GM23248 (cell line): Measurements from ENCODE around the gene ZNRF2. TPM values are rescaled to one million over a fixed set of nuclear protein-coding genes. Genes with fewer than 3 reads are reported as not detected.
"Not testable (repeated sequence)": the region's sequence is repeated elsewhere in the genome, so short reads cannot be mapped to it uniquely, and the experiment has no call there.

Experiments used
- DNase-seq: peaks from one replicate; pipeline ENCODE4 v3.0.0-alpha.2; 2015
- H2AFZ ChIP-seq: fragments of 200-600 bp; sonication (generic); 2 replicates; pipeline ENCODE4 v1.6.1; 2016; ENCODE audit warnings: antibody characterized with exemption
- H3F3A ChIP-seq: fragments of 200-600 bp; sonication (generic); 2 replicates; pipeline ENCODE4 v1.6.1; 2016; ENCODE audit warnings: mild to moderate bottlenecking, antibody characterized with exemption, mixed run types; ENCODE audit not compliant: insufficient read depth
- H3K27ac ChIP-seq: fragments of 200-600 bp; sonication (generic); 2 replicates; pipeline ENCODE4 v1.5.1; 2016; ENCODE audit warnings: mild to moderate bottlenecking
- H3K27me3 ChIP-seq: fragments of 200-600 bp; sonication (generic); replicated peaks from 2 replicates; pipeline ENCODE4 v1.6.1; 2016; ENCODE audit warnings: mild to moderate bottlenecking; ENCODE audit not compliant: insufficient read depth
- H3K36me3 ChIP-seq: fragments of 200-600 bp; sonication (generic); 2 replicates; pipeline ENCODE4 v1.6.1; 2016; ENCODE audit warnings: low read depth, mild to moderate bottlenecking
- H3K4me1 ChIP-seq: fragments of 200-600 bp; sonication (generic); 2 replicates; pipeline ENCODE4 v1.6.1; 2016; ENCODE audit warnings: mild to moderate bottlenecking; ENCODE audit not compliant: insufficient read depth
- H3K4me2 ChIP-seq: fragments of 200-600 bp; sonication (generic); one replicate; pipeline ENCODE4 v1.6.1; 2016; ENCODE audit warnings: mild to moderate bottlenecking; ENCODE audit not compliant: unreplicated experiment
- H3K4me3 ChIP-seq: fragments of 200-600 bp; sonication (generic); 2 replicates; pipeline ENCODE4 v1.5.1; 2016; ENCODE audit warnings: mild to moderate bottlenecking
- H3K79me2 ChIP-seq: fragments of 200-600 bp; sonication (generic); 2 replicates; pipeline ENCODE4 v1.6.1; 2016; ENCODE audit warnings: mild to moderate bottlenecking; ENCODE audit not compliant: insufficient read depth
- H3K9ac ChIP-seq: fragments of 200-600 bp; sonication (generic); 2 replicates; pipeline ENCODE4 v1.6.1; 2016; ENCODE audit warnings: mild to moderate bottlenecking
- H3K9me2 ChIP-seq: fragments of 200-600 bp; sonication (generic); 2 replicates; pipeline ENCODE4 v1.6.1; 2016; ENCODE audit warnings: mixed run types, mild to moderate bottlenecking, moderate library complexity; ENCODE audit not compliant: insufficient read depth
- H3K9me3 ChIP-seq: fragments of 200-600 bp; sonication (generic); one replicate; pipeline ENCODE4 v1.6.1; 2017; ENCODE audit warnings: low read depth
- H4K20me1 ChIP-seq: fragments of 200-600 bp; sonication (generic); 2 replicates; pipeline ENCODE4 v1.6.0; 2016; ENCODE audit not compliant: insufficient read depth
- EZH2 ChIP-seq: fragments of 200-600 bp; sonication (generic); IDR thresholded peaks from 2 replicates; pipeline ENCODE4 v1.6.1; 2018; ENCODE audit warnings: antibody characterized with exemption, mild to moderate bottlenecking; ENCODE audit not compliant: insufficient read depth, poor library complexity, severe bottlenecking
- EZH2phosphoT487 ChIP-seq: fragments of 200-600 bp; sonication (generic); IDR thresholded peaks from 2 replicates; pipeline ENCODE4 v1.6.1; 2018; ENCODE audit warnings: antibody characterized with exemption, moderate library complexity, mild to moderate bottlenecking, low read depth; ENCODE audit not compliant: insufficient read depth
- WGBS, 2 experiments: methylation state at CpG; one replicate each; pipeline ENCODE4 v1.1.6; 2015 to 2017; ENCODE audit warnings: low lambda C conversion rate in 2 of 2, low coverage in 1 of 2; ENCODE audit errors: missing lambda C conversion rate in 2 of 2; 5-methylcytosine and 5-hydroxymethylcytosine counted together
- in situ Hi-C: fragments of 300-500 bp; cut with MboI; formaldehyde crosslinking; loops from 2 replicates; pipeline ENCODE4 v1.15.0; 2020
- polyA plus RNA-seq: library from polyadenylated mRNA; unstranded; fragments of >200 nt; fragmentation: Nextera tagmentation; extraction: Ambion mirVana; gene quantifications from 2 replicates; pipeline ENCODE4 v1.2.1, GENCODE V29; 2016
- total RNA-seq: library from RNA; depleted of rRNA; stranded (reverse); fragments of >200 nt; shearing (Covaris generic); gene quantifications from 2 replicates; pipeline ENCODE4 v1.2.3, GENCODE V29; 2014

ZNRF2 gene
- total and polyA plus RNA-seq, 2 experiments from 2014 or later = 0.25 to 6.5 TPM

GRCh38 chr7:30297499-30297898 lies 13.1 kb downstream of the ZNRF2 start:
- H4K20me1 ChIP-seq, H3F3A ChIP-seq, DNase-seq, in situ Hi-C loops, H3K9ac ChIP-seq, H3K4me3 ChIP-seq, H3K27me3 ChIP-seq, H3K4me2 ChIP-seq, H3K9me3 ChIP-seq, H3K9me2 ChIP-seq, H2AFZ ChIP-seq, H3K4me1 ChIP-seq, H3K36me3 ChIP-seq, H3K27ac ChIP-seq: not testable (repeated sequence)
- peaks cover 27% of the 10 kb centered on the region for H3K79me2 ChIP-seq
- WGBS, 2 experiments = 100% methylated on average over 1 of the region's 1 CpG

- H3K9ac ChIP-seq, H3K9me3 ChIP-seq, H3K27me3 ChIP-seq, H3K27ac ChIP-seq, H3K9me2 ChIP-seq, DNase-seq, H3K4me3 ChIP-seq, H3F3A ChIP-seq, H3K36me3 ChIP-seq, H3K4me1 ChIP-seq, H4K20me1 ChIP-seq, H3K4me2 ChIP-seq, in situ Hi-C loops: not testable (repeated sequence)
- H3K79me2 ChIP-seq = peaks cover 25% of the 10 kb centered on the region
- 63% methylated on average over 3 of the region's 3 CpGs for WGBS, 2 experiments
- 0 out of 2 replicates have a peak overlapping the region, but pooled peaks have one; percentile 28 for H2AFZ ChIP-seq
These were observed 14.0 kb downstream of the ZNRF2 start for GRCh38 chr7:30298409-30298808.

GRCh38 chr7:30301751-30302150 lies 17.4 kb downstream of the ZNRF2 start:
- H3K4me2 ChIP-seq = no peak overlapping the region
- no peak for TF ChIP-seq EZH2
- no peak for TF ChIP-seq EZH2phosphoT487
- peaks cover 8% of the 10 kb centered on the region for H3K79me2 ChIP-seq
- in situ Hi-C loops = no loop called here
- H3K4me3 ChIP-seq = no peak overlapping the region
- H4K20me1 ChIP-seq = no peaks in the 10 kb centered on the region; the same call in 1 of the 2 replicates
- H3K9ac ChIP-seq = no peak overlapping the region
- H3F3A ChIP-seq = no peaks in the 10 kb centered on the region
- H3K9me3 ChIP-seq = no peaks in the 10 kb centered on the region
- no peak for DNase-seq
- no peaks in the 10 kb centered on the region for H3K4me1 ChIP-seq
- no peaks in the 10 kb centered on the region for H3K9me2 ChIP-seq
- H3K36me3 ChIP-seq = no peaks in the 10 kb centered on the region
- WGBS, 2 experiments = 97% methylated on average over 7 of the region's 7 CpGs
- H3K27ac ChIP-seq = no peak overlapping the region
- no peak overlapping the region for H2AFZ ChIP-seq
- H3K27me3 ChIP-seq = no peaks in the 10 kb centered on the region

- H4K20me1 ChIP-seq = no peaks in the 10 kb centered on the region; the same call in 1 of the 2 replicates
- in situ Hi-C loops = no loop called here
- no peaks in the 10 kb centered on the region for H3F3A ChIP-seq
- H3K4me3 ChIP-seq = no peak overlapping the region
- peaks cover 6% of the 10 kb centered on the region for H3K79me2 ChIP-seq
- H3K9ac ChIP-seq = no peak overlapping the region
- H3K36me3 ChIP-seq = no peaks in the 10 kb centered on the region
- H3K4me1 ChIP-seq = no peaks in the 10 kb centered on the region
- H2AFZ ChIP-seq = no peak overlapping the region
- H3K9me2 ChIP-seq = no peaks in the 10 kb centered on the region
- H3K27ac ChIP-seq = no peak overlapping the region
- no peaks in the 10 kb centered on the region for H3K27me3 ChIP-seq
- no peak for TF ChIP-seq EZH2phosphoT487
- no peak for TF ChIP-seq EZH2
- no peak for DNase-seq
- 94 to 95% methylated on average over 10 of the region's 10 CpGs for WGBS, 2 experiments
- H3K9me3 ChIP-seq = no peaks in the 10 kb centered on the region
- no peak overlapping the region for H3K4me2 ChIP-seq
These were observed 18.4 kb downstream of the ZNRF2 start for GRCh38 chr7:30302656-30303311.
